22Rv1 (cell line): Measurements from ENCODE around the gene NDUFB11.

ENCODE experiments used
- ZFX ChIP-seq: fragments of 450-650 bp; IDR thresholded peaks from 2 replicates; pipeline ENCODE4 v1.6.1; 2017; ENCODE audit warnings: antibody characterized with exemption, borderline replicate concordance
- TF ChIP-seq, protein P1 (sequence below): fragments of 450-650 bp; IDR thresholded peaks from 2 replicates; pipeline ENCODE4 v1.5.1; 2017; ENCODE audit warnings: mild to moderate bottlenecking

GRCh38 chrX:47158781-47159180 is 14.3 kb upstream of the NDUFB11 start:
- TF ChIP-seq ZFX: no peak
- TF ChIP-seq, protein P1, sequence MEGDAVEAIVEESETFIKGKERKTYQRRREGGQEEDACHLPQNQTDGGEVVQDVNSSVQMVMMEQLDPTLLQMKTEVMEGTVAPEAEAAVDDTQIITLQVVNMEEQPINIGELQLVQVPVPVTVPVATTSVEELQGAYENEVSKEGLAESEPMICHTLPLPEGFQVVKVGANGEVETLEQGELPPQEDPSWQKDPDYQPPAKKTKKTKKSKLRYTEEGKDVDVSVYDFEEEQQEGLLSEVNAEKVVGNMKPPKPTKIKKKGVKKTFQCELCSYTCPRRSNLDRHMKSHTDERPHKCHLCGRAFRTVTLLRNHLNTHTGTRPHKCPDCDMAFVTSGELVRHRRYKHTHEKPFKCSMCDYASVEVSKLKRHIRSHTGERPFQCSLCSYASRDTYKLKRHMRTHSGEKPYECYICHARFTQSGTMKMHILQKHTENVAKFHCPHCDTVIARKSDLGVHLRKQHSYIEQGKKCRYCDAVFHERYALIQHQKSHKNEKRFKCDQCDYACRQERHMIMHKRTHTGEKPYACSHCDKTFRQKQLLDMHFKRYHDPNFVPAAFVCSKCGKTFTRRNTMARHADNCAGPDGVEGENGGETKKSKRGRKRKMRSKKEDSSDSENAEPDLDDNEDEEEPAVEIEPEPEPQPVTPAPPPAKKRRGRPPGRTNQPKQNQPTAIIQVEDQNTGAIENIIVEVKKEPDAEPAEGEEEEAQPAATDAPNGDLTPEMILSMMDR: no peak
